ENCODE results near the gene FAM3B. TPM values are rescaled to one million over a fixed set of nuclear protein-coding genes. Genes with fewer than 3 reads are reported as not detected.
"Not testable (repeated sequence)": the region's sequence is repeated elsewhere in the genome, so short reads cannot be mapped to it uniquely, and the experiment has no call there.

The FAM3B gene, protein sequence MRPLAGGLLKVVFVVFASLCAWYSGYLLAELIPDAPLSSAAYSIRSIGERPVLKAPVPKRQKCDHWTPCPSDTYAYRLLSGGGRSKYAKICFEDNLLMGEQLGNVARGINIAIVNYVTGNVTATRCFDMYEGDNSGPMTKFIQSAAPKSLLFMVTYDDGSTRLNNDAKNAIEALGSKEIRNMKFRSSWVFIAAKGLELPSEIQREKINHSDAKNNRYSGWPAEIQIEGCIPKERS
- not detected for total RNA-seq
- long read RNA-seq = 0 reads

DNA sequence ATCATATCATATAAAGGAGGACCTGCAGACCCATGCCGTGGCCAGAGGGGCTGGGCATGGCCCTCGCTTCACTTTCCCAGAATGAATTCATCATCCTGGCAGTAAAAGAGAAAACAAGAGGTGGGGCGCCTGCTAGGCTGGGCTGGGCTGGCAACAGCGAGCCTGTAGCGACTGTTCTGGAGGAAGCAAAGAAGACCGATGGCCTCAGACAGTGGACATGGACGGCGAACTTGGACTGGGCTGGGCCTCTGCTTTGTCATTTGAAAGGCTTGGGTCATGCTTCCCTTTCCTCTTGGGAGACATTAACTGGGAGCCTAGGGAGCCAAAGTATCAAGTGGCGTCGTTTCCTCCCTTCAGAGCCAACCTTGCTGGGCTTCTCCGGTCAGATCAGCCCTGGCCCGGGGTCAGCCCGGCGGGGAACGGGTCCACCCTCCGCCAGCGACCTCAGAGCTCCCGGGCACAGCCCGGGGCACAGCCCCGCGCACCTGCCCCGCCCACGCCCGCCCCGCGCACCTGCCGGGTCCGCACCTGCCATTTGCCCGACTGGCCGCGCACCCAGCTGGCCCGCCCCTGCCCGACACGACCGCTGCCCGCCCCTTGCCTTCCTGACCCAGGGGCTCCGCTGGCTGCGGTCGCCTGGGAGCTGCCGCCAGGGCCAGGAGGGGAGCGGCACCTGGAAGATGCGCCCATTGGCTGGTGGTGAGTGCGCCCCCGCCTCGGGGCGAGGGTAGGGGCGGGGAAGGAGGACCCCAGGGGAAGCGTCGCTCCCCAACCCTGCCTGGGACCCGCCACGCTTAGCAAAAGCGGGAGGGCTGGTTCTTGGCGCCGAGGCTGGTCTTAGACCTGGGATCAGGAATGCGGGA is at the start of gene FAM3B:
Gene FAM3B (plus strand): TSS at position 602 of the 863 bp plus-strand sequence. CDS start 79 bp downstream, at position 681.
- intact Hi-C loops (cut with DNase I) = no loop called here
- ATAC-seq (ENCODE audit: poor library complexity) (peak; percentile 25), DNase-seq (no peak)

DNA sequence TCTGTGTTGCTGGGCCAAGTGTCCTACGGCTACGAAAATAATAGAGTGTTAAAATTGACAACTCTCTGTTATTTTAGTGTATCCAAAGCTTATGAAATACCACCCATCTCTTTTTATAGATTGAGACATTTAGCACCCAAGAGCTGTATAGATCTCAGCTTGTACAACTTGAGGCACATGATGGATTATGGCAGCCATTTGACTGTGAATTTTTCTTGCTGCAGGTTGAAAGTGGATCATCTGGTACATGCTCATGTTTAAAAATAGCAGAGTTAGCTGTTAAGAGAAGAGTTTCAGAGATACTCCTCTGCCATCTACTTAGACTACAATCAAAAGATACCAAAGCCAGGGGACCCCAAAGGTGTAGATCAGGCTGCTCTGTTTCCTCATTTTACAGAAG is 49.3 kb upstream of the FAM3B start:
- ATAC-seq (ENCODE audit: poor library complexity) = no peak
- intact Hi-C loops (cut with DNase I) = no loop called here
- no peak for DNase-seq

DNA sequence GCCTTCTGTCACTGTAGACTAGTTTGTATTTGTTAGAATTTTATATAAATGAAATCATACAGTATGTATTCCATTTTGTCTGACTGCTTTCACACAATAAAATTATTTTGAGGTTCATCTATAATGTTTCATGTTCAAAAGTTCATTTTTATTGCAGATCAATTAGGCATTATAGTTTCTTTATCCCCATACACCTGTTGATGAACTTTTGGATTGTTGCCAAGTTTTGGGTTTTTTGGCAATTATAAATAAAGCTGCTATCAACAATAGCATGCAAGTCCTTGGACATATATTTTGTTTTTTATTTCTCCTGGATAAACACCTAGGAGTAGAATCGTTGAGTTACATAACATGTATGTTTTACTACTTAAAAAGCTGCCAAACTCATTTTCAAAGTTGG is 47.1 kb upstream of the FAM3B start:
- DNase-seq = no peak
- no peak for ATAC-seq (ENCODE audit: poor library complexity)
- intact Hi-C loops (cut with DNase I) = no loop called here

DNA sequence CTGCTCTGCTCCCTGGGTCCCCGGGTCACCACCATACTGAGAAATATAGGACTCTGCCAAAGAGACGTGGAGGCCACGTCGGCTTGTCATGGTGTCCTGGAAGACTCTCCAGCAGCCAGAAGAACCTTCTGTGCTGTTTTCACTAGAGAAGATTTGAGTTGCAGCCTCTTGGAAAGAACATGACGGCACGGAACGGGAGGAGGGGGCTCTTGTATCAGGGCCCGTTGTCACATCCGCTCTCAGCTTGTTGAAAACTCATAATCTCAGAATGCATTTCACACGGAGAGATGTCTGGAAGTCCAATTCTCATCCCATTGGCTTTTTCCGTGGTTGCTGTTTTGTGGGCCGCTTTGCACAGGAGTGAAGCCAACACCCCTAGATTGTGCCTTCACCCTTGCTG is 39.4 kb upstream of the FAM3B start:
- no peak for DNase-seq
- intact Hi-C loops (cut with DNase I) = no loop called here
- no peak for ATAC-seq (ENCODE audit: poor library complexity)

DNA sequence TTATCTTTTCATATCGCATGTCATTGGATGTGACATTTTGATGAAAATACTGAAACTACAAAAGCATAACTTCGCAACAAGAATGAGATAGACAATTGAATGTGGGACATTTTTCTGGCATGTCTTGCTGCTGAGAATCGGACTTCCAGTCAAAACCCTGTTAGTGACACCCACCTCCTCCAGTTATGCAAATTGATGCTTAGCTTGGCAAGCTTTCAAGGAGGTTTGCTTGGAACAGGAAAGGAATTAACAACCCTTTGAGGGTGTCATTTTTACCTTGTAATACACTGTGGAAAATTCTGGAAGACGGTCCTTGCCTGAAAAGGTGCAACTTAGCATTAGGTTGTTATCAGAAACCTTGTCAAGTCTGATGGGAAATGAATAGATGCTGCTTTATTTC is 38.8 kb upstream of the FAM3B start:
- DNase-seq (no peak), ATAC-seq (ENCODE audit: poor library complexity) (no peak)
- intact Hi-C loops (cut with DNase I) = no loop called here

DNA sequence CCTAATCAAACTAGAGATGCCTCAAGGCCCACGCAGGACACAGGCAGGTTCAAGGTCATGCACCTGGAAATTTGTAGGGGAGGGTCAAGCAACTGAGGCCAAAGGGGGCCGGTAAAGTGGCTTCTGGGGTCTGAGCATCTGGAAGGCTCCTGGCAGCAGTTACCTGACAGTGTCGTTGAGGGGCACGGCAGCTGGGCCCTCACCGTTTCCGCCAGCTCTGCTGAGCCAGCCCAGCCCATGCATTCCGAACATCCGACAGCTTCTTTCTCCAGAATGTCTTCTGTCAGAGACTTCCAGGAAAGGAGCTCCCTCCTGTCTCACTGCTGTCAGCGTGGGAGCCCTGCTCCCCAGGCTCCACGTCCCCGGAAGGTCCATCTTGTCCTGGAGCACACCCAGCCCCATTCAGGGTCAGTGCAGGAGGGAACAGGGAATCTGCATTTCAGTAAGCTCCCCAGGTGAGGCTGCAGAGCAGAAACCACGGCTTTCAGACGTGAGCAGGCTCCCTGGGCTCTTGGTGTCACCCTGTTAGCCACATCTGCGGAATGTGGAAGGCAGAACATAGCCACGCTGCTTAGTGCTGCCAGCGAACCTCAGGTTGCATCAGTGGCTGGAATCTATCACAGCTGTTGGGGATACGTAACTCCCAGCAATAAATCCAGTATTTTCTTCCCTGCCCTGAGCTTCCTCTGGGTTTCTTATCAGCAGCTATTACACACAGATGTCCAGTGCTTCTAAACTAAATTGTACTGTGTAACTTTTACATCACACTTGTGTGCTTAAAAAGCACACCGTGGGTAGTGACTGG is 36.3 kb upstream of the FAM3B start:
- peak; percentile 68 for ATAC-seq (ENCODE audit: poor library complexity)
- intact Hi-C loops (cut with DNase I) = loop anchor here (5.0 kb wide), 1 partner anchor 182 kb away; no protein-coding TSS in a partner anchor
- no peak for DNase-seq

DNA sequence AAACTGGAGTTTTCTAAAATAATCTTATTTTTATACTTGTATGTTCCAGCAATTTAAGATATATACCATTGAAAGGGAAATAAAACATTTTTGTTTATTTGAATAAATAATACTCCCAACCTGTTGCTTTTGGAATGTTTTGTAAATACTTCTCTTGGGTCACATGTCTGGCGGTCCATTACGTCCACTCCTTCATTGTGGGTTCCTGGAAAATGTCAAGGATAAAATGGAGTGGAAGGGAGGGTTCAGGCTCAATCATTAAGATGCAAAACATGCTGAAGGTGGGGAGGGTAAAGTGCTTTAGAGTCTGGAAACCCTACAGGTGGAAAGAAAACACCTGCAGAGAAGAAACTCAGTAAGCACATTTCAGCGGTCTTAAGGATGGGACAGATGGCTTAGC is 34.2 kb upstream of the FAM3B start:
- intact Hi-C loops (cut with DNase I) = loop anchor here (5.0 kb wide), 1 partner anchor 180 kb away; no protein-coding TSS in a partner anchor
- ATAC-seq (ENCODE audit: poor library complexity) = no peak
- DNase-seq = no peak

DNA sequence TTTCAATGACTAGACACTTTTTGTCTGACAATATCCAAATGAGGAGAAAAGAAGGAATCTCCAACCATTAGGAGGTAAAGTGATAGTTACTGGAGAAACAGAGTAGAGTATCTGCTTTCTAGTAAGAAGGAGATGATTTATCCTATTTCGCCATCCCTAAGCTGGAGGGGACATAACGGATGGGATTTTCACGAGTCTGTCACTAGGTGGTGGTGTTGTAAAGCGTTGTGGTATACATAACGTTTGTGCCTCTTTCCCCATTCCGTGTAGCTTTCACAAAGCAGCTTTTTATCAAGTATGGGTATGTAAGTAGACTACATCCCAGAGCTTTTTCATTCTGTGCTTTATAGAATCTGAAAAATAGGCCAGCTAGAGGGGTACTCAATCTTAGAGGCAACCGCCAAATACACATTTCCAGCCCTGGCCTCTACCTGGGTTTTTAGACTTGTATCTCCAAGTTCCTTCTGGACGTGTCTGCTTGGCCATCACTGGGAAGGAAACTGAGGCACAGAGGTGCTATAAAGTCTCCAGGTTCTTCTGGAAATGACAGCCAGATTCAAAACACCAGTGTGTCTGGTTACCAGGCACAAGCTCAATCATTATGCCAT is 33.3 kb upstream of the FAM3B start:
- ATAC-seq (ENCODE audit: poor library complexity) (peak; percentile 93), DNase-seq (no peak)

DNA sequence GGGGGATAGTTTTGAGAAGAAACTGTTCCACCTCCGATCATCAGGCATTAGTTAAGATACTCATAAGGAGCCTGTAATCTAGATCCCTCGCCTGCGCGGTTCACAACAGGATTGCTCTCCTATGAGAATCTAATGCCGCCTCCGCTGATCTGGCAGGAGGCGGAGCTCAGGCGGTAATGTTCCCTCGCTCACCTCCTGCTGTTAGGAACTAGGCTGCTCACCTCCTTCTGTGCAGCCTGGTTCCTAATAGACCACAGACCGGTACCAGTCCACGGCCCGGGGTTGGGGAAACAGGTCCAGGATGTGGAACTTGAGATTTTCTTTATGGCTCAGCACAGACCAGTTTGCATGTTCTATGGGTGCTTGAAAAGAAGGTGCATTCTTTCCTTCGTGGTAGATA is 27.2 kb upstream of the FAM3B start:
- no peak for ATAC-seq (ENCODE audit: poor library complexity)
- intact Hi-C loops (cut with DNase I) = no loop called here
- DNase-seq = no peak

More for the DNA sequence above, 33.3 kb upstream of the FAM3B start:
- intact Hi-C loops (cut with DNase I) = loop anchor here (5.0 kb wide), 1 partner anchor 179 kb away; no protein-coding TSS in a partner anchor

DNA sequence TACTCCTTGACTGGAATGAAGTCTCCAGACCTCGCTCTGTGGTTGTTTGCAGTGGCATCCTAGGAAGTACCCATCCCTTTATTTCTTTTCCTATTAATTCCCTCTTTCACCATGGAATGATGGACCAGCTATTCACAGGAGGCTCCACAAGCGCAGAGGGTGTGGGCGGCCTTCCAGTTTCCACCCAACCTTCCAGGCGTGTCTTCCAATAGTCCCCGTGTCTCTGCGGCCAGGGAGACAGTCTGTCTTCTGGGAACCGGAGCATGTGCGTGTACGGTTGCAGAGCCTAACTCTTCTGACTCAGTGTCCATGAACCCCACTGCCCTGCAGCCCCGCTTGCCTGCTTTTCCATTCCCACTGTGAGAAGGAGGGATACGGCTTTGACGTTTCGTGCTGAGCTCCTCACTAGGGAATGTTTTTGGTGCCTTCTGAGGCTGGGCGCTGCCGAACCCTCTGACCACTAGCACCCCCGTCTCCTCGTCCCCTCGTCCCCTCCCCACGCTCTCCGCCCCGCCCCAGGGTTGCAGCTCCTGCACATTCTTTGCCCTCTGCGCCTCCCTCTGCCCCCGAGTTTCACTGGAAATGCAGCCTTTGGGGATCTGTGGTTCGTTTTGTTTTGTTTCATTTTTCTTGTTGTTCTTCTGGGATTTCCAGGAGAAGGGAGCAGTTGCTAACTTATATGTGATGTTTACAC is 26.3 kb upstream of the FAM3B start:
- ATAC-seq (ENCODE audit: poor library complexity) = no peak
- peak; percentile 43 for DNase-seq
- intact Hi-C loops (cut with DNase I) = no loop called here

DNA sequence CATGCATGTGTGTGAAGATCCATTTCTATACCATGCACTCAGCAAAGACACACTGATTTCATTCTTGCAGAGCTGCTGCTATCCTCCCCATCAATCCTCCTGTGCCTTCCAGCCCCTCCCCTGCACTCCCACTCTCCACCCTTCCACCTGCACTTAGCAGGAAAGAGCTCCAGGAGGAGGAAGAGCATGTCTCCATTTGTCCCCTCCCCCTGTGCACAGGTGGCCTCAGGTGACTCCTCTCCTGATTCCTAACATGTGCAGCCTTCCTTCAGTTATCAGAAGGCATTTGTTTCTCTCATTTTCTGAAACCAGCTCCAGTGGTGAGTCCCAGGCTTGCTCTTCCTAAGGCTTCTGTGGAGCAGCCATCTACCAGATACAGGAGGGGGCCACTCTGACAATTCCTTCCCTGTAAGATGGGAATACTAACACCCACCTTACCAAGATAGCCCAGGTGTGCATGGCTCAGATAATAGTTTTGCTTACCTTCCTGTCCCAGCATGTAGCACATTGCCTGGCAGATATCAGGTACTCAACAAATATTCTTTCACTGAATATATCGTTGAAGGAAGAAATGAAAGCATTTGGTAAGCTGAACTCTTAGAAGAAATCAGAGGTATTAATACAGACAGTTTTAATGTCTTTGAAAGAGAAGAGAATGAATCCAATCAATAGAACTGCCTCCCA is 21.9 kb upstream of the FAM3B start:
- no peak for DNase-seq
- no peak for ATAC-seq (ENCODE audit: poor library complexity)
- intact Hi-C loops (cut with DNase I) = no loop called here

DNA sequence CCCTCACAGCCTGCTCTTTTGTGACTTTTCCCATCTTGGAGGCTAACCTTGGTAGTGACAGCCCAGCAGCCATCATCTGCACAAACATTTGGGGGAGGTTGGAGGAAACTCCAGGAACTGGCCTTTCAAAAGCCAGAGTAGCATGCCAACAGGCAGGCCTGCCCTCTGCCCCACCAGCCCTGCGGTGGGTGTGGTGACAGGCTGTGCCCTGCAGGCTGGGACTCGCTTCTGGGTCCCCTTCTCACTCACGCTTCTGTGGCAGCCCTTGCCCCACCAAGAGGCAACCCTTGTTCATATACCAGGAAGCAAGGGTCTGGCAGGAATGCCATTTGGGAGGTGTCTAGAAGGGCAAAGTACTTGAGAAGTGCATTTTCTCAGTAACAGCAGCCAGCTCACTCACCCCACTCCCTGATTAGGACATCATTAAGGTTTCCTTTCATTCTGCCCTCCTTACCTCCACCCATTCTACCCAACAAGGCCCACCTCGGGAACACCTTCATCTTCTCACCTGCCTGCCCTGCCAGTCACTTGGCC is 20.8 kb upstream of the FAM3B start:
- no peak for DNase-seq
- intact Hi-C loops (cut with DNase I) = no loop called here
- ATAC-seq (ENCODE audit: poor library complexity) = no peak

DNA sequence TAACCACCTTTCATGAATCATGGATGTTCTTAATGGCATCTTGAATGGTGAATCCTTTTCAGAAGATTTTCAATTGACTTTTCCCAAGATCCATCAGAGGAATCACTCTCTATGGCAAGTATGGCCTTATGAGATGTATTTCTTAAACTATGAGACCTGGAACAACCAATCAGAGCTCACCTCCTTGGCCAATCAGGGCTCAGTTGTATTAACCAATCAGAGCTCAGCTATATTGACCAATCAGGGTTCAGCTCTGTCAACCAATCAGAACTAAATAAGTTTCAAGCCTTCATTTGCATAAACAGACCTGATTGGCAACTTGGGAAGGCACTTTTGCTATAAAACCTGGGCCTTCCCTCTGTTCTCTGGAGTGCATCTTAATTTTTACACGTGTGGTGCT is 13.6 kb upstream of the FAM3B start:
- intact Hi-C loops (cut with DNase I) = no loop called here
- DNase-seq (no peak), ATAC-seq (ENCODE audit: poor library complexity) (no peak)

DNA sequence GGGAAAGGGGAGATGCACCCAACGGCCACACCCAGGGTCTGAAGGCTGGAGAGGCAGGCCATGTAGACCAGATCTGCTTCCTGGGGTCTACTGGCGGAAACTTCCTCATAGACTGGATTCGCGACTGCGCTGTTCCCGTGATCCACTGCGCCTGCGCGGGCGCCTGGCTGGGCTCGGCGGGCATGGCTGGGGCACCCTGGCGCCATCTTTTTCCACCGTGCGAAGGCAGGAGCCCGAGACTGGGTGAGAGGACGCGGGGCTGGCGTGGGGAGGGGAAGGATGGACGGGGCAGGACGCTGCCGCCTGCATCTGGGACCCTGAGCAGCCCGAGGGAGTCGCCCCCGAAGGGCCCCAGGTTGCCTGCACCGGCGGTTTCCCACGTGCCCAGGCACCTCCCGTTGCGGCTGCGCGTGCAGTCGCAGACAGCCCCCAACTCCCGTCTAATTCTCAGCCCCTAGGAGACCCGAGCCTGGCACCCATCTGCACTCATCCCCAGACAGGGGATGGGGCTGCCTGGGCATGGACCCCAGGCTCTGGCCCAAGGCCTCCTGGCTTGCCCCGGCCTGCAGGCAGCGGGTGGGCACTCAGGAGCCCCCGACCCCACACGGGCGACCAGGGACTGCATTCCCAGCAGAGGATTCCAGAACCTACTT is 12.4 kb upstream of the FAM3B start:
- ATAC-seq (ENCODE audit: poor library complexity) (no peak), DNase-seq (no peak)
- intact Hi-C loops (cut with DNase I) = no loop called here

DNA sequence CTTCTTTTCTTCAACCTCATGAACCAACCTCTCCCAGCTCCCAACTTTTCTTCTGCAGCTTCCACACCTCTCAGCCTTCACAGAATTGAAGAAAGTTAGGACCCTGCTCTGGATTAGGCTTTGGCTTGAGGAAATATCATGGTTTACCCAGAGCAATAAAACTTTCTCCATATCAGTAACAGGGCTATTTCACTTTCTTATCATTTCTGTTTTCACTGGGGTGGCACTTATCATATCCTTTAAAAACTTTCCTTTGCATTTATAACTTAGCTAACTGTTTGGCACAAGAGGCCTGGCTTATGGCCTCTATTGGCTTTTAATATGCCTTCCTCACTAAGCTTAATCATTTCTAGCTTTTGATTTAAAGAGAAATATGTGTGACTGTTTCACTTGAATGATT is 9.4 kb upstream of the FAM3B start:
- DNase-seq (no peak), ATAC-seq (ENCODE audit: poor library complexity) (no peak)
- intact Hi-C loops (cut with DNase I) = no loop called here

DNA sequence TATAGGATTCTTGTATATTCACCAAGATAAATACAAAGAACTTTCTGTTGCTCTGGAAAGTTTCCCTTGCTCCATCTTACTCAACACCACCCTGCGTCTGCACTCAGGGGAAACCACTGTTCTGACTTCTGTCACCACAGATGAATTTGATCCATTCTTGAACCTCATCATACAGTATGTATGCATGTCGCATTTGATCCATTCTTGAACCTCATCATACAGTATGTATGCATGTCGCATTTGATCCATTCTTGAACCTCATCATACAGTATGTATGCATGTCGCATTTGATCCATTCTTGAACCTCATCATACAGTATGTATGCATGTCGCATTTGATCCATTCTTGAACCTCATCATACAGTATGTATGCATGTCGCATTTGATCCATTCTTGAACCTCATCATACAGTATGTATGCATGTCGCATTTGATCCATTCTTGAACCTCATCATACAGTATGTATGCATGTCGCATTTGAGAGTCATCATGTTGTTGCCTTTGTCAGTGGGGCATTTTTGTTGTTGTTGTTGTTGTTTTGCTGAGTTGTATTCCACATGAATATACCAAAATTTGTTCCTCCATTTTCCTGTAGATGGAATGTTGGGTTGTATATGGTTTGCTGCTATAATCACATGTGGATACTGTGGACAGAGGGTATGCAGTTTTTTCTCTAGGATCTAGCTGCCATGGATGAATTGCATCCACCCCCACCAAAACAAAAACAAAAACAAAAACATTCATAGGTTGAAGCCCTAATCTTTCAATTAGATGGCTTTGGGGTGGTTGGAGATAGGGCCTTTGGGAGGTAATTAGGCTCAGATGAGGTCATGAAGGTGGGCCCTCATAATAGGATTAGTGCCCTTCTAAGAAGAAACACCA is 3.1 kb upstream of the FAM3B start:
- intact Hi-C loops (cut with DNase I); ATAC-seq (ENCODE audit: poor library complexity); DNase-seq: not testable (repeated sequence)
